Measurements from ENCODE around the gene ABL1.

ABL1 gene

DNA sequence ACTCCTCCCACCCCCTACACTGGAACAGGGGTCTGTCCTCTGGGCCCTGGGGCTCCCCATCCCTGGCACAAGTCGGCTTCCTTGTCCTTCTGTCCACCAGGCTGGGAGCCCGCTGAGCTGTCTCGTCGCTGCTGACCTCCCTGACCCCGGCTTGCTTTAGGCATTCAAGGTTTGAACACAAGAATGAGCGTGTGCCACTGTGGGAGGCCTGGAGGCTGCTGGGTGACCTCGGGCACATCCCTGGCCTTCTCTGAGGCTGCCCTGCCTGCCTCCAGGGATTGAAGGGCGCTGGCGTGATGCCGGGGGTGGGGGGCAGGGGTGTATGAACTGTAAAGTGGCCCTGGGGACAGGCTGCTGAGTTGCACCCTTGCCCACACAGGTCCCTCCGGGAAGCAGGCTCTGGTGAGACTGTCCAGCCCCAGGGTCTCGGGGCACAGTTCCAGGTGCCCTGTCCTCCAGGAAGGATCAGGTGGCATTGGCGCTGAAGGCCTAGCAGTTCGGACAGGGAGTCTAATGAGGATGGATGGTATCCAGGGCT, 85.8 kb downstream of the ABL1 start:
- DNase-seq (ENCODE audit: extremely low read depth, insufficient read length): no peak
- H3K36me3 ChIP-seq (ENCODE audit: control insufficient read depth, insufficient read depth, low read length): no peaks in the 10 kb centered on the region
- TF ChIP-seq, protein P1, sequence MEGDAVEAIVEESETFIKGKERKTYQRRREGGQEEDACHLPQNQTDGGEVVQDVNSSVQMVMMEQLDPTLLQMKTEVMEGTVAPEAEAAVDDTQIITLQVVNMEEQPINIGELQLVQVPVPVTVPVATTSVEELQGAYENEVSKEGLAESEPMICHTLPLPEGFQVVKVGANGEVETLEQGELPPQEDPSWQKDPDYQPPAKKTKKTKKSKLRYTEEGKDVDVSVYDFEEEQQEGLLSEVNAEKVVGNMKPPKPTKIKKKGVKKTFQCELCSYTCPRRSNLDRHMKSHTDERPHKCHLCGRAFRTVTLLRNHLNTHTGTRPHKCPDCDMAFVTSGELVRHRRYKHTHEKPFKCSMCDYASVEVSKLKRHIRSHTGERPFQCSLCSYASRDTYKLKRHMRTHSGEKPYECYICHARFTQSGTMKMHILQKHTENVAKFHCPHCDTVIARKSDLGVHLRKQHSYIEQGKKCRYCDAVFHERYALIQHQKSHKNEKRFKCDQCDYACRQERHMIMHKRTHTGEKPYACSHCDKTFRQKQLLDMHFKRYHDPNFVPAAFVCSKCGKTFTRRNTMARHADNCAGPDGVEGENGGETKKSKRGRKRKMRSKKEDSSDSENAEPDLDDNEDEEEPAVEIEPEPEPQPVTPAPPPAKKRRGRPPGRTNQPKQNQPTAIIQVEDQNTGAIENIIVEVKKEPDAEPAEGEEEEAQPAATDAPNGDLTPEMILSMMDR (IDR thresholded peaks at IDR 0.05; ENCODE audit: insufficient read depth, low read length, poor library complexity, severe bottlenecking): no peak
- no peak overlapping the region for H3K4me3 ChIP-seq (replicated peaks; ENCODE audit: low read depth, low read length)
- no peaks in the 10 kb centered on the region; the same call in 1 of the 2 replicates for H3K27me3 ChIP-seq (replicated peaks; ENCODE audit: control insufficient read depth, insufficient read depth, low read length)

DNA sequence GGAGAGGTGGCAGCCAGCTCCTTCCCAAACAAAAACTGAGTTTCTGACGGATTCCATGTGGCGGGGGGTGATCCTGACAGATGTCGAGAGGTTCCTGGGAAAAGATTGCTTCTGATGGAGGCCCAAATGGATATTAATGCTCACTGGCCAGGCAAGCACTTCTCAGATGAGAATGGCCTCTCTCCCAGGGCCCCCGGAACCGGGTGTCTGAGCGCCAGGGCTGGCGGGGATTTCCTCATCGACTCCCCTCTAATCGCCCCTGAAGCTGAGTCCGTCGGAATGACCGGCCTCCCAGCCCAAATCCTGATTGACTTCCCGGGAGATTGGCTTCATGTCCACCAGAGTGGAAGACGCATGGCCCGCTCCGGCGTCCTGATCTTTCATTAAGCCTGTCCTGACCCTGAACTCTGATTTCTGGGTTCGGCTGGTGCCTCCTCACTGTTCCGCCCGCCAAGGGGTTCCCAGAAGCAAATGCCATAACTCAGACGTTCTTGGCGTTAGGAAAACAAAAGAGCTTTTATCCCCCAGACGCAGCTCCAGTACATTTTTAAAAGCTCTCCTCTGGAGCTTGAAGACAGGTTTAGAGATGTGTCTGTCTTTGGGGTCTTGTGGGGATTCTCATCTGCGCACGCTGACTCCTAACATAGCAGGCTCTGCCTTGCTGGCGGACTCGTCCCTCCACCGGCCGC, 86.4 kb downstream of the ABL1 start:
- Histone ChIP-seq H3K36me3 (ENCODE audit: control insufficient read depth, insufficient read depth, low read length) (no peaks in the 10 kb centered on the region), H3K4me3 (replicated peaks; ENCODE audit: low read depth, low read length) (no peak overlapping the region), H3K27me3 (replicated peaks; ENCODE audit: control insufficient read depth, insufficient read depth, low read length) (no peaks in the 10 kb centered on the region; the same call in 1 of the 2 replicates)
- TF ChIP-seq, protein P1 (IDR thresholded peaks at IDR 0.05; ENCODE audit: insufficient read depth, low read length, poor library complexity, severe bottlenecking): no peak
- DNase-seq (ENCODE audit: extremely low read depth, insufficient read length): no peak

DNA sequence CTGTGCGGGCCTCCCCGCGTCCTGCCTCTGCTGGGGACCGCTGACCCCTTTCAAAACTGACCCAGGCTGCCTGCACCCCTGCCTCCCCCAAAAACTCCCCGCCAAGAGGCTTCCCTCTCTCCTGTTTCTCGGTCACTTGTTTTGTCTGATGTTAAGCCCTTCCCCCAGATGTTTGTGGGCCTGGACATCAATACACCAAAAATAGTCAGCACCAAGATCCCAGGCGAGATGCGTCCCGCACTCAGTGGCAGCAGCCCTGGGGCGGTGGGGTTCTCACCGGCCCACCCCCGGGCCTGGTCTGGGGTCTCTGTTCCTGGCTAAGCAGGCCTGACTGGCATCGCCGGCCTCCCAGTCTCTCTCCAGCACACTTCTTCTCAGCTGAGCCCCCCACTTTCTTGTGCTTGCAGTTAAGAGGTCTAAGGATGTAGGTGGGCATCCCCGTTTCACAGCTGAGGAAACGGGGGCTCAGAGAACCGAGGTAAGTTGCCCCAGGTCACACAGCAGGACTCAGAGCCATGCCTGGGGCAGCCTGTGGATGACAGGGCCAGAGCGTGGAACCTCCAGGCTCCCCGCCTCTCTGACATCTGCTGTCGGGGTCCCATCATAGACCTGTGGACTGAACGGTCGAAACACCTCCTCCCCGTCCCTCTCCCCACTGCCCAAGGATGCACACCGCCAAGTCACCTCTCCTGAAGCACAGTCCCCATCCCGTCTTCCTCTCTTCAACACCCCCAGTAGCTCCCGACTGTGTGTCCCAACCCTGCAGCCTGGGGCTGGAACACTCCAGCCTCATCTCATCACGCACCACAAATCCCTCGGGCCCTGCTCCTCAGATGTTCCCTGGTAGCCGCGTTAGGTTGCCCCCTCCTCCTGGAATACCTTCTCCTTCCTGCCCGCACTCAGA, 87.2 kb downstream of the ABL1 start:
- H3K4me3 ChIP-seq (replicated peaks; ENCODE audit: low read depth, low read length): no peak overlapping the region
- no peaks in the 10 kb centered on the region for H3K36me3 ChIP-seq (ENCODE audit: control insufficient read depth, insufficient read depth, low read length)
- TF ChIP-seq, protein P1 (IDR thresholded peaks at IDR 0.05; ENCODE audit: insufficient read depth, low read length, poor library complexity, severe bottlenecking): no peak
- no peaks in the 10 kb centered on the region; the same call in 1 of the 2 replicates for H3K27me3 ChIP-seq (replicated peaks; ENCODE audit: control insufficient read depth, insufficient read depth, low read length)
- no peak for DNase-seq (ENCODE audit: extremely low read depth, insufficient read length)

DNA sequence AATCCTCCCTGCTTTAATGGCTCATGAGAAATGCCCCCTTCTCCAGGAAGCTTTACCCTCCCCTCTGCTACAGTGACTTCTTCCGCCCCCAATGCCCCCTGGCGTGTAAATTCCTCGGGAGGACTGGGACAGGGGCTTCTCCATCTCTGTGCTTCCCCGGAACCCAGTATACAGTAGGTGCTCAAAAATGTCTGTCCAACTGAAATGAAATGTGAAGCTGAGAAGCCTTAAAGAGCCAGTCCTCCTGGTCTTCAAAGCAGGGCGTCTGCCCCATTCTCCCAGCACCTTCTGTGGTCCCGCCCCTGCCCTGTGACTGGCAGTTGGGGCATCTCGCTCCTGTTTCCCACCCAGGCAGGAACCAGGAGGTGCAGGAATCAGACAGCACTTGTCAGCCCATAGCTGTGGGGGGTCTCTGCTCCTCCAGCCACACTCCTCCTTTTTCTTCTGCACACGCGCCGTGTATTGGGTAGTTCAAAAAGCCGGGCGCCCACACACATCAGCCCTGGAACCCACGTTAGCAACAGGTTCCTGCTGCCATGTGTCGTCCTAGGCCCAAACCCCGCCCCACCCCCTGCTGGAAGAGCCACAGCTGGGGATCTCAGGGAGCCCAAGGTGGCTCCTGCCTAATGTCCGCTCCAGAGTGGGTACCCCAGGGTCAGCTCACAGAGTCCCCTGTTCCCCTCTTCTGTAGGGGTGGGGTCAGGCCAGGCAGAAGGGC, 88.0 kb downstream of the ABL1 start:
- TF ChIP-seq, protein P1 (IDR thresholded peaks at IDR 0.05; ENCODE audit: insufficient read depth, low read length, poor library complexity, severe bottlenecking): no peak
- no peak for DNase-seq (ENCODE audit: extremely low read depth, insufficient read length)
- H3K36me3 ChIP-seq (ENCODE audit: control insufficient read depth, insufficient read depth, low read length): no peaks in the 10 kb centered on the region
- no peak overlapping the region for H3K4me3 ChIP-seq (replicated peaks; ENCODE audit: low read depth, low read length)
- no peaks in the 10 kb centered on the region; the same call in 1 of the 2 replicates for H3K27me3 ChIP-seq (replicated peaks; ENCODE audit: control insufficient read depth, insufficient read depth, low read length)

DNA sequence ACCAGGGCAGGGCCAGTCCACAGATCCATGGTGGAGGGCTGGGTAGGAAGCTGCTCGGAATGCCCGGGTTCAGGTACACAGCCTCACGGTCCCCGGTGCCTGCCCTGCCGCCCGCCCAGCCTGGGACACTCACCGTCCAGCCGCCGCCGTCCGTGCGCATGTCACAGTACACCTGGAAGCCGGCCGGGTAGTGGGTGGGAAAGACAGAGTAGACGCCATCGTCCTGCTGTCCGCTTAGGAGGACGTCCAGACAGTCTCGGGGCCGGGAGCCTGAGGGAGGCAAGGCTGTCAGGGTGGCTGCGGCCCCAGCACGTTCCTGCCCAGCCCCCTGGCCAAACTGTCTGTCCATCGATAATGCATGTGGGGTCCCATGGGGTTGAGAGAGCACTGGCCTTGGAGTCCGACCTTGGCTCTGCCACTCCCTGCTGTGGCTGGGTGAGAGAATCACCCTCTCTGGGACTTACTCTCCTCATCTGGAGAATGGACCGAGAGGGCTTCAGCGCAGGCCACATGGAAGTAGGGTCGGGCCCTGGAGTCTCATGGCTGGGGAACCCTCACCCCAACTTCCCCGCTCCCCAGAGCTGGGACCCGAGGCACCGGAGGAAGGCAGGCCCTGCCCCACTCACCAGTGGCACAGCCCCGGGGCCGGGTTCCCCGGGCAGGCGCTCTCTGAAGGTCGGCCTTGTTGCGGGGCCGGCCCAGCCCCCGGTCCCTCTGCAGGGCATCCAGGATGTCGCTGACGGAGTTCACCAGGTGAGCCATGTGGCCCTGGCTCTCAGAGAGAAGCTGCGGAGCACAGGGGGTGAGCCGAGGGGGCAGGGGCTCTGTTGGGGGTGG, 88.8 kb downstream of the ABL1 start:
- Histone ChIP-seq H3K36me3 (ENCODE audit: control insufficient read depth, insufficient read depth, low read length) (no peaks in the 10 kb centered on the region), H3K4me3 (replicated peaks; ENCODE audit: low read depth, low read length) (no peak overlapping the region), H3K27me3 (replicated peaks; ENCODE audit: control insufficient read depth, insufficient read depth, low read length) (no peaks in the 10 kb centered on the region; the same call in 1 of the 2 replicates)
- DNase-seq (ENCODE audit: extremely low read depth, insufficient read length): no peak
- TF ChIP-seq, protein P1 (IDR thresholded peaks at IDR 0.05; ENCODE audit: insufficient read depth, low read length, poor library complexity, severe bottlenecking): no peak

Data from GM06990 (cell line).